ENCODE results near the gene RPRD1A.

- TF ChIP-seq CTCF (conservative IDR thresholded peaks at IDR 0.05; ENCODE audit: low read depth, low read length) = peak; percentile 27; the same call in 1 of the 2 replicates
- no peak for TF ChIP-seq BHLHE40 (IDR thresholded peaks at IDR 0.05; ENCODE audit: low read depth, low read length)
Observed at GRCh38 chr18:35998967-35999366, 68.4 kb downstream of the RPRD1A start.

All from IMR-90 (cell line).